HCT116 (cell line): ENCODE data around the gene CAV2. TPM values are rescaled to one million over a fixed set of nuclear protein-coding genes. Genes with fewer than 3 reads are reported as not detected.
A peak's percentile ranks its signal among the peaks of the same experiment; 100 is the strongest.

Experiments
- ATAC-seq: fragments of 200-7000 bp; cut with Tn5 transposase; 2 replicates; pipeline ENCODE4 v1.9.1; 2020; ENCODE audit warnings: mild to moderate bottlenecking, moderate library complexity
- Bru-seq: library from RNA; stranded (reverse); fragments of 400-500 nt; gene quantifications from one replicate; lab custom pipeline; 2021; lab: Mats Ljungman, UMichigan
- BruChase-seq, 2 experiments: library from RNA; stranded (reverse); fragments of 400-500 nt; gene quantifications; one replicate each; lab custom pipeline; 2021; lab: Mats Ljungman, UMichigan
- BruUV-seq: library from RNA; stranded (reverse); fragments of 400-500 nt; replicated peaks from 2 replicates; lab custom pipeline; 2021; lab: Mats Ljungman, UMichigan
- CTCF ChIA-PET: fragments of 300-600 bp; sonication (Branson Sonifier 250); formaldehyde crosslinking; loops from one replicate; lab custom pipeline; 2021; ENCODE audit warnings: antibody characterized with exemption; lab: Charles Lee
- POLR2A ChIA-PET: fragments of 300-600, 350-600 bp; sonication (Branson Sonifier 250); formaldehyde crosslinking; loops from one replicate; lab custom pipeline; 2021; ENCODE audit warnings: antibody characterized with exemption; lab: Charles Lee
- RAD21 ChIA-PET, 2 experiments: fragments of 300-600 bp; sonication (Branson Sonifier 250); formaldehyde crosslinking; loops; one replicate each; lab custom pipeline; 2023; ENCODE audit warnings: low total read pairs in 2 of 2; ENCODE audit not compliant: uncharacterized antibody in 2 of 2, unreplicated experiment in 2 of 2, low non-redundant PET in 1 of 2; lab: Charles Lee
- DNase-seq: peaks from one replicate; pipeline ENCODE4 v3.0.0-alpha.2; 2010; ENCODE audit warnings: low read depth, low spot score
- H2AFZ ChIP-seq: fragments of 200-600 bp; shearing (Covaris generic), sonication (generic); 2 replicates; pipeline ENCODE4 v1.6.1; 2017; ENCODE audit warnings: low read depth, mixed run types, mixed read lengths, antibody characterized with exemption, low read length; ENCODE audit not compliant: poor library complexity, severe bottlenecking
- H3K27ac ChIP-seq: 2 replicates; pipeline ENCODE4 v1.5.1; 2012; ENCODE audit warnings: low read depth, low read length
- H3K27me3 ChIP-seq: fragments of 200-600 bp; sonication (generic); 2 replicates; pipeline ENCODE4 v1.6.1; 2016; ENCODE audit warnings: mixed run types, low read length, mixed read lengths; ENCODE audit not compliant: insufficient read depth
- H3K36me3 ChIP-seq, 2 experiments: fragments of 200-500 bp in 1 of 2; fragments of 200-600 bp in 1 of 2; sonication (Bioruptor generic) in 1 of 2; sonication (generic) in 1 of 2; 2 replicates each; pipeline versions ENCODE4 v1.5.1 to v1.6.1; 2014 to 2016; ENCODE audit warnings: low read length in 2 of 2, inconsistent platforms in 1 of 2, mixed read lengths in 1 of 2, mixed run types in 1 of 2; ENCODE audit not compliant: insufficient read depth in 2 of 2, control insufficient read depth in 1 of 2
- H3K4me1 ChIP-seq, 2 experiments: fragments of 200-600 bp in 1 of 2; sonication (generic) in 1 of 2; 2 replicates each; pipeline versions ENCODE4 v1.5.1 to v1.6.1; 2012 to 2017; ENCODE audit warnings: low read length in 2 of 2, inconsistent platforms in 1 of 2, mild to moderate bottlenecking in 1 of 2, mixed read lengths in 1 of 2, mixed run types in 1 of 2, moderate library complexity in 1 of 2; ENCODE audit not compliant: insufficient read depth in 2 of 2, control insufficient read depth in 1 of 2
- H3K4me2 ChIP-seq: fragments of 200-600 bp; sonication (generic); 2 replicates; pipeline ENCODE4 v1.6.1; 2017; ENCODE audit warnings: mixed run types, low read length, mixed read lengths
- H3K4me3 ChIP-seq, 2 experiments: fragments of 200-600 bp in 1 of 2; sonication (generic) in 1 of 2; replicated peaks in 1 of 2; 2 replicates each; pipeline ENCODE4 v1.5.1; 2011 to 2016; ENCODE audit warnings: low read length in 2 of 2, control low read depth in 1 of 2, low read depth in 1 of 2, mild to moderate bottlenecking in 1 of 2, mixed read lengths in 1 of 2, mixed run types in 1 of 2
- H3K79me2 ChIP-seq: fragments of 200-600 bp; sonication (generic); 2 replicates; pipeline ENCODE4 v1.6.1; 2017; ENCODE audit warnings: mild to moderate bottlenecking, mixed run types, low read length, moderate library complexity, mixed read lengths; ENCODE audit not compliant: insufficient read depth
- H3K9ac ChIP-seq: fragments of 200-600 bp; sonication (generic); 2 replicates; pipeline ENCODE4 v1.6.1; 2016; ENCODE audit warnings: low read length, mixed read lengths
- H3K9me2 ChIP-seq: fragments of 200-600 bp; sonication (generic), shearing (Covaris generic); 2 replicates; pipeline ENCODE4 v1.6.1; 2017; ENCODE audit warnings: mixed run types, mild to moderate bottlenecking, moderate library complexity; ENCODE audit not compliant: insufficient read depth
- H3K9me3 ChIP-seq, 2 experiments: fragments of 200-500 bp in 1 of 2; fragments of 200-600 bp in 1 of 2; sonication (Bioruptor generic) in 1 of 2; sonication (generic) in 1 of 2; 2 replicates each; pipeline ENCODE4 v1.6.1; 2014 to 2017; ENCODE audit warnings: low read length in 2 of 2, mixed read lengths in 2 of 2, inconsistent platforms in 1 of 2, low read depth in 1 of 2, mild to moderate bottlenecking in 1 of 2, mixed run types in 1 of 2, moderate library complexity in 1 of 2; ENCODE audit not compliant: control insufficient read depth in 1 of 2, insufficient read depth in 1 of 2
- H4K20me1 ChIP-seq: fragments of 200-600 bp; sonication (generic), shearing (Covaris generic); 2 replicates; pipeline ENCODE4 v1.6.1; 2017; ENCODE audit warnings: mixed run types, mild to moderate bottlenecking, moderate library complexity; ENCODE audit not compliant: insufficient read depth
- ATF3 ChIP-seq: IDR thresholded peaks from 2 replicates; pipeline ENCODE4 v1.6.1; 2012
- CBX3 ChIP-seq: IDR thresholded peaks from 2 replicates; pipeline ENCODE4 v1.6.1; 2012; ENCODE audit warnings: low read depth
- CEBPB ChIP-seq: IDR thresholded peaks from 2 replicates; pipeline ENCODE4 v1.6.1; 2012; ENCODE audit warnings: low read depth
- EGR1 ChIP-seq: IDR thresholded peaks from 2 replicates; pipeline ENCODE4 v1.6.1; 2012; ENCODE audit warnings: low read depth
- ELF1 ChIP-seq: IDR thresholded peaks from 2 replicates; pipeline ENCODE4 v1.6.1; 2012; ENCODE audit warnings: low read depth, borderline replicate concordance
- FOSL1 ChIP-seq: IDR thresholded peaks from 2 replicates; pipeline ENCODE4 v1.6.1; 2012; ENCODE audit warnings: low read depth
- JUND ChIP-seq: IDR thresholded peaks from 2 replicates; pipeline ENCODE4 v1.6.1; 2012
- MAX ChIP-seq: IDR thresholded peaks from 2 replicates; pipeline ENCODE4 v1.6.1; 2012
- POLR2A ChIP-seq: IDR thresholded peaks from 2 replicates; pipeline ENCODE4 v1.7.0; 2011; ENCODE audit warnings: borderline replicate concordance; ENCODE audit not compliant: insufficient read depth, insufficient read length; ENCODE audit errors: extremely low read depth
- POLR2AphosphoS5 ChIP-seq: IDR thresholded peaks from 2 replicates; pipeline ENCODE4 v1.6.1; 2011; ENCODE audit warnings: mild to moderate bottlenecking, low read depth, low read length, moderate library complexity
- RAD21 ChIP-seq: IDR thresholded peaks from 2 replicates; pipeline ENCODE4 v1.6.1; 2012; ENCODE audit warnings: low read depth, mild to moderate bottlenecking
- REST ChIP-seq: IDR thresholded peaks from 2 replicates; pipeline ENCODE4 v1.6.1; 2012; ENCODE audit warnings: low read depth
- SIN3A ChIP-seq: IDR thresholded peaks from 2 replicates; pipeline ENCODE4 v1.6.1; 2012; ENCODE audit warnings: low read depth
- SP1 ChIP-seq: IDR thresholded peaks from 2 replicates; pipeline ENCODE4 v1.6.1; 2012; ENCODE audit warnings: low read depth
- SRF ChIP-seq: IDR thresholded peaks from 2 replicates; pipeline ENCODE4 v1.6.1; 2012; ENCODE audit warnings: low read depth
- YY1 ChIP-seq: IDR thresholded peaks from 2 replicates; pipeline ENCODE4 v1.6.1; 2011; ENCODE audit warnings: low read length, low read depth, moderate library complexity, mild to moderate bottlenecking; ENCODE audit not compliant: insufficient replicate concordance; ENCODE audit errors: extremely low read depth
- ZFX ChIP-seq: fragments of 450-650 bp; IDR thresholded peaks from 2 replicates; pipeline ENCODE4 v1.6.1; 2017
- ZNF274 ChIP-seq: fragments of 200-500 bp; sonication (Bioruptor generic); IDR thresholded peaks from 2 replicates; pipeline ENCODE4 v1.6.1; 2014; ENCODE audit warnings: mild to moderate bottlenecking, low read depth, low read length, inconsistent platforms
- intact Hi-C: fragments of 100-400 bp; cut with micrococcal nuclease; formaldehyde crosslinking; loops from 2 replicates; pipeline ENCODE4 v1.10.0; 2022
- long read RNA-seq: library from polyadenylated mRNA; unstranded; transcript quantifications from one replicate; pipeline ENCODE4 v2.0.0, GENCODE V29; 2021; ENCODE audit not compliant: unreplicated experiment
- polyA plus RNA-seq: library from polyadenylated mRNA; unstranded; fragments of >200 nt; gene quantifications from 2 replicates; pipeline ENCODE4 v1.2.1, GENCODE V29; 2012; ENCODE audit warnings: missing spikeins
- total RNA-seq: library from RNA; stranded (reverse); gene quantifications from one replicate; pipeline ENCODE4 v1.2.1, GENCODE V29; 2021; ENCODE audit not compliant: unreplicated experiment

Gene CAV2
- 157 TPM for total RNA-seq
- polyA plus RNA-seq: 153 and 174 TPM in 2 replicates
- Bru-seq, nascent RNA: percentile 98 among the genes with signal in this experiment
- percentile 99 among the genes with signal in this experiment for BruChase-seq, experiment 1, labeled RNA remaining after a 6-hour chase
- percentile 98 among the genes with signal in this experiment for BruChase-seq, experiment 2, labeled RNA remaining after a 2-hour chase
- long read RNA-seq, transcript CAV2-202 (2 exons, 776 nt): minor isoform, 7 of 579 reads
- long read RNA-seq, transcript CAV2-203 (2 exons, 1,179 nt): minor isoform, 16 of 579 reads
- long read RNA-seq, transcript CAV2-201 (3 exons, 3,301 nt): major isoform, 525 of 579 reads
- long read RNA-seq, transcript CAV2-214 (2 exons, 787 nt): minor isoform, 6 of 579 reads
- long read RNA-seq, partial matches to known transcripts: 2 of 579 reads
- long read RNA-seq, other reads (novel, unspliced or antisense): 23 of 579 reads

- Histone ChIP-seq H3K4me2 (peak within 1 kb of the TSS; percentile 87), H3K4me1 (peaks cover 23 to 64% of the 10 kb centered on the region in 2 experiments), H3K9me3 (peaks cover 0 to 7% of the 10 kb centered on the region in 2 experiments; a peak in 1 of 4 replicates), H3K36me3 (peaks cover 0 to 32% of the 10 kb centered on the region in 2 experiments; a peak in 2 of 4 replicates), H3K9ac (peak within 1 kb of the TSS; percentile 98), H2AFZ (no peak within 1 kb of the TSS), H3K4me3 (peak within 1 kb of the TSS; percentile 73 to 95), H3K79me2 (peaks cover 48% of the 10 kb centered on the region), H3K27ac (peak within 1 kb of the TSS; percentile 98)
- DNase-seq: peak; percentile 74
- ChIA-PET RAD21 (interaction anchor here (0.6 to 1.4 kb wide), 3 partner anchors 15 to 27 kb away, joined by 3 to 8 read pairs (median 6); no protein-coding TSS in a partner anchor), CTCF (interaction anchor here (1.0 kb wide), 1 partner anchor 92 kb away, joined by 3 read pairs; no protein-coding TSS in a partner anchor), POLR2A (interaction anchor here (0.7 to 1.6 kb wide), 5 partner anchors 12 to 242 kb away, joined by 3 to 6 read pairs (median 4); no protein-coding TSS in a partner anchor)
- peak; percentile 81 for ATAC-seq
- no TSS peak for BruUV-seq
- intact Hi-C loops: loop anchor here (1.0 to 5.0 kb wide), 2 partner anchors 25 to 142 kb away; no protein-coding TSS in a partner anchor
- TF ChIP-seq RAD21: peak; percentile 36; the same call in 1 of the 2 replicates
- TF ChIP-seq SIN3A: peak; percentile 90
- peak; percentile 97 for TF ChIP-seq MAX
- TF ChIP-seq FOSL1: peak; percentile 20; the same call in 1 of the 2 replicates
- TF ChIP-seq ZFX: peak; percentile 64
- peak; percentile 3 for TF ChIP-seq YY1
- TF ChIP-seq REST: no peak
- no peak for TF ChIP-seq SRF
- peak; percentile 68 for TF ChIP-seq SP1
- TF ChIP-seq POLR2A: peak; percentile 20
- peak; percentile 71 for TF ChIP-seq EGR1
- no peak for TF ChIP-seq ZNF274
- TF ChIP-seq ELF1: no peak
- peak; percentile 92 for TF ChIP-seq CBX3
- TF ChIP-seq CEBPB: 0 out of 2 replicates have a peak, but pooled peaks have one; percentile 15
- TF ChIP-seq POLR2AphosphoS5: peak; percentile 70
- no peak for TF ChIP-seq ATF3
- TF ChIP-seq JUND: peak; percentile 46
- TF ChIP-seq, all 23 proteins: peak for 13
- Histone ChIP-seq H4K20me1 (no peaks in the 10 kb centered on the region), H3K9me2 (no peaks in the 10 kb centered on the region), H3K27me3 (no peaks in the 10 kb centered on the region)
These were observed at the start of gene CAV2 for GRCh38 chr7:116499168-116500077. TSS of gene CAV2 (plus strand) at chr7:116499738. CDS start at chr7:116499782, 44 bp downstream.
